AG04450 (cell line): Measurements from ENCODE around the gene SMC1B. TPM values are rescaled to one million over a fixed set of nuclear protein-coding genes. Genes with fewer than 3 reads are reported as not detected.
"Not testable (repeated sequence)": the region's sequence is repeated elsewhere in the genome, so short reads cannot be mapped to it uniquely, and the experiment has no call there.

Experiments used
- CTCF ChIA-PET: fragments of 300-600, 350-600 bp; formaldehyde crosslinking; extraction: SDS; loops from one replicate; lab custom pipeline; 2022; ENCODE audit warnings: antibody characterized with exemption, inconsistent platforms; lab: Charles Lee
- POLR2A ChIA-PET: fragments of 350-600 bp; formaldehyde crosslinking; extraction: SDS; loops from one replicate; lab custom pipeline; 2021; ENCODE audit warnings: antibody characterized with exemption, inconsistent platforms; lab: Yijun Ruan, JAX
- DNase-seq: peaks from one replicate; pipeline ENCODE4 v3.0.0-alpha.2; 2011; ENCODE audit warnings: low read depth, low spot score
- H3K27ac ChIP-seq: one replicate; pipeline ENCODE4 v1.5.1; 2012; ENCODE audit warnings: low read depth, low read length, control low read depth
- H3K27me3 ChIP-seq: one replicate; pipeline ENCODE4 v1.6.0; 2012; ENCODE audit warnings: low read length; ENCODE audit not compliant: control insufficient read depth, insufficient read depth
- H3K4me3 ChIP-seq: 2 replicates; pipeline ENCODE4 v1.5.1; 2011; ENCODE audit warnings: mild to moderate bottlenecking, low read depth, low read length, control low read depth
- H3K9me3 ChIP-seq: 2 replicates; pipeline ENCODE4 v1.5.1; 2012; ENCODE audit warnings: low read length; ENCODE audit not compliant: control insufficient read depth, insufficient read depth
- polyA plus RNA-seq: library from polyadenylated mRNA; depleted of rRNA; stranded (reverse); fragments of >200 nt; gene quantifications from 2 replicates; pipeline ENCODE4 v1.2.3, GENCODE V29; 2011
- TF ChIP-seq, protein P1 (sequence below): IDR thresholded peaks from 2 replicates; pipeline ENCODE4 v1.5.1; 2011; ENCODE audit warnings: low read depth, low read length, control low read depth, inconsistent platforms

SMC1B gene
- polyA plus RNA-seq, 1 experiment: not detected

- ChIA-PET CTCF (no interaction called here), POLR2A (interaction anchor here (0.6 to 1.9 kb wide), 4 partner anchors 10 to 67 kb away, joined by 3 to 6 read pairs (median 4); no protein-coding TSS in a partner anchor)
- Histone ChIP-seq H3K9me3 (no peaks in the 10 kb centered on the region), H3K27me3 (no peaks in the 10 kb centered on the region), H3K4me3 (no peak overlapping the region), H3K27ac (peak overlapping the region; percentile 94)
- DNase-seq: peak; percentile 92
- TF ChIP-seq, protein P1, sequence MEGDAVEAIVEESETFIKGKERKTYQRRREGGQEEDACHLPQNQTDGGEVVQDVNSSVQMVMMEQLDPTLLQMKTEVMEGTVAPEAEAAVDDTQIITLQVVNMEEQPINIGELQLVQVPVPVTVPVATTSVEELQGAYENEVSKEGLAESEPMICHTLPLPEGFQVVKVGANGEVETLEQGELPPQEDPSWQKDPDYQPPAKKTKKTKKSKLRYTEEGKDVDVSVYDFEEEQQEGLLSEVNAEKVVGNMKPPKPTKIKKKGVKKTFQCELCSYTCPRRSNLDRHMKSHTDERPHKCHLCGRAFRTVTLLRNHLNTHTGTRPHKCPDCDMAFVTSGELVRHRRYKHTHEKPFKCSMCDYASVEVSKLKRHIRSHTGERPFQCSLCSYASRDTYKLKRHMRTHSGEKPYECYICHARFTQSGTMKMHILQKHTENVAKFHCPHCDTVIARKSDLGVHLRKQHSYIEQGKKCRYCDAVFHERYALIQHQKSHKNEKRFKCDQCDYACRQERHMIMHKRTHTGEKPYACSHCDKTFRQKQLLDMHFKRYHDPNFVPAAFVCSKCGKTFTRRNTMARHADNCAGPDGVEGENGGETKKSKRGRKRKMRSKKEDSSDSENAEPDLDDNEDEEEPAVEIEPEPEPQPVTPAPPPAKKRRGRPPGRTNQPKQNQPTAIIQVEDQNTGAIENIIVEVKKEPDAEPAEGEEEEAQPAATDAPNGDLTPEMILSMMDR: no peak
Observed at GRCh38 chr22:45450921-45451651, 37.7 kb upstream of the SMC1B start.

DNA sequence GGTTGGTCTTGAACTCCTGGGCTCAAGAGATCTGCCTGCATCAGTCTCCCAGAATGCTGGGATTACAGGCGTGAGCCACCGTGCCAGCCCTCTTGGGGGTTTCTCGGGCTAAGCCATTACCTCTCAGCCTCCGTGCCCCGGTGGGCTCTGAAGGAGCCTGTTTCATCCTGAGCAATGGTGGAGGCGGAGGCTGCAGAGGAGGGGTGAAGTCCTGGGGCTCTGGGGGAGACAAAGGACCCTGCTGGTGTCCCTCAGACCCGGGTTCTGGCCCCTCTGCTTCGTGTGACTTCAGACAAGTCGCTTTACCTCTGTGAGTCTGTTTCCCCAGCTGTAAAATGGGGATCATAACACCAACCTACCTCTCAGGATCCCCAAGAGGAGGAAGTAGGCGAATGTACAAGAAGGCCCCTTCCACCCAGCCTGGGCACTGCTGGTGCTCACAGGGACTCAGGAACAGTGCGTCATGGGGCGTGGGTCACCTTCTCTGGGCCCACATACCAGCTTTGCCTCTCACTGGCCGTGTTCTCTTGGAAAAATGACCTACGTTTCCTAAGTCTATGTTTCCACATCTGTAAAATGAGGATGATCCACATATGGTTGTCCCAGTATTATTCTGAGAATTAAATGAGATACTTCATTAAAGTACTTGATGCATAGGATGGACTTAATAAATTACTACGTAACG, 36.8 kb upstream of the SMC1B start:
- TF ChIP-seq, protein P1: no peak
- CTCF ChIA-PET: no interaction called here
- Histone ChIP-seq H3K4me3 (no peak overlapping the region), H3K27ac (peak overlapping the region; percentile 94), H3K9me3 (no peaks in the 10 kb centered on the region; the same call in 1 of the 2 replicates), H3K27me3 (no peaks in the 10 kb centered on the region)
- POLR2A ChIA-PET: interaction anchor here (0.8 kb wide), 1 partner anchor 55 kb away, joined by 3 read pairs; no protein-coding TSS in a partner anchor
- DNase-seq: no peak

GRCh38 chr22:45449442-45449841, 36.0 kb upstream of the SMC1B start:
- DNase-seq, H3K27ac ChIP-seq, POLR2A ChIA-PET, CTCF ChIA-PET, H3K27me3 ChIP-seq, H3K4me3 ChIP-seq, H3K9me3 ChIP-seq: not testable (repeated sequence)

DNA sequence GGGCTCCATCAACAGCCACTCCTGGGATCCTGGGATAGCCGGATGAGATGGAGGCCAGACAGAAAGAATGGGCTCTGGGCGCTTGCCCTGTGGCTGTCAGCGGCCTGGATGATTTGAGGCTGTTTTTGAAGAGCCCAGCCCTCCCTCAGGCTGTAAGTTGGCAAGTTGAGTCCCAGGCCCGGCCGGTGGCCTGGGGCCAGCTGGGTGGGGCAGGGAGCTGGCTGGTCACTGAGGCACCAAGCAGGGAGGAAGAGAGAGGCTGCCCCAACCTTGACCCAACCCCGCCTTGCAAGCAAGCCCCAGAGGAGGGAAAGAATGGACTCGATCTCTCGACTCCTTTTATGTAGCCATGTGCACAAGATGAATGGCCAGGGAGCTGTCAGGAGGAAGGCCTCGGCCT, 35.0 kb upstream of the SMC1B start:
- CTCF ChIA-PET: no interaction called here
- H3K27me3 ChIP-seq: no peaks in the 10 kb centered on the region
- TF ChIP-seq, protein P1: no peak

DNA sequence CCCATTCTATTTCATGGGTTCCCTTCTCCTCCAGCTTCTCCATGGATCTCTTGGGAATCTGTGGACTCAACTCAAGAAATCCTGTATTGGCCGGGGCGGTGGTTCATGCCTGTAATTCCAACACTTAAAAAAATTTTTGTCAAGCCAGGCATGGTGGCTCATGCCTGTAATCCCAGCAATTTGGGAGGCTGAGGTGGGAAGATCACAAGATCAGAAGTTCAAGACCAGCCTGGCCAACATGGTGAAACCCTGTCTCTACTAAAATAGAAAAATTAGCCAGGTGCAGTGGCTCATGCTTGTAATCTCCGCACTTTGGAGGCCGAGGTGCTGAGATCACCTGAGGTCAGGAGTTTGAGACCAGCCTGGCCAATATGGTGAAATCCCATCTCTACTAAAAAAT, 34.2 kb upstream of the SMC1B start:
- H3K27ac ChIP-seq, H3K9me3 ChIP-seq, CTCF ChIA-PET, H3K27me3 ChIP-seq, DNase-seq, H3K4me3 ChIP-seq, POLR2A ChIA-PET: not testable (repeated sequence)

More for the DNA sequence above, 35.0 kb upstream of the SMC1B start:
- H3K27ac ChIP-seq: no peak overlapping the region
- no peak for DNase-seq
- H3K4me3 ChIP-seq: no peak overlapping the region
- POLR2A ChIA-PET: no interaction called here
- H3K9me3 ChIP-seq: no peaks in the 10 kb centered on the region; the same call in 1 of the 2 replicates

DNA sequence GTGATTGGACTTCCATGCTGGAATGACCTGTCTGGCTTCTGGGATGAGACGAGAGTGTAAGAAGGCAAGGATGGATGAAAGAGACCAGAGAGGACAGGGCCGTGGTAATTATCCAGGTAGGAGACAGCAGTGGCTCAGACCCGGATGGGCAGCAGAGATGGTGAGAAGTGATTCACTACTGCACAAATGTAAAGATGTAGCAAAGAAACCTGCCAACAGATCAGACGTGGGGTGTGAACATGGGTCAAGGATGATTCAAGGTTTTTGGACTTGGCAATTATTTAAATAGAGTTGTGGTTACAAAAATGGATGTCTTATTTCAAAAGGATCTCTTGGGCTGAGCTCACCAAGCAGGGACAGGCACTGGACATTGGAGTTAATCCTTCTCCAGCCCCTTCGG, 32.8 kb upstream of the SMC1B start:
- no peak for DNase-seq
- no peaks in the 10 kb centered on the region for H3K27me3 ChIP-seq
- no peak overlapping the region for H3K4me3 ChIP-seq
- CTCF ChIA-PET: no interaction called here
- POLR2A ChIA-PET: no interaction called here
- TF ChIP-seq, protein P1: no peak
- H3K9me3 ChIP-seq: no peaks in the 10 kb centered on the region; the same call in 1 of the 2 replicates
- no peak overlapping the region for H3K27ac ChIP-seq
